Measurements from ENCODE around the gene PWWP2B. TPM values are rescaled to one million over a fixed set of nuclear protein-coding genes. Genes with fewer than 3 reads are reported as not detected.

Gene PWWP2B
- total RNA-seq, 1 donor from 2014 or later: 49.4 TPM

- Mint-ChIP-seq H3K4me3 (ENCODE audit: unreplicated experiment) (no peak overlapping the region), H3K9me3 (ENCODE audit: unreplicated experiment) (peaks cover 7% of the 10 kb centered on the region), H3K27ac (ENCODE audit: unreplicated experiment) (peak overlapping the region; percentile 86), H3K36me3 (ENCODE audit: unreplicated experiment) (peaks cover 5% of the 10 kb centered on the region), H3K4me1 (ENCODE audit: low read depth, unreplicated experiment) (peaks cover 18% of the 10 kb centered on the region), H3K27me3 (ENCODE audit: unreplicated experiment) (peaks cover 5% of the 10 kb centered on the region)
- no peak for TF ChIP-seq CTCF (IDR thresholded peaks at IDR 0.05; ENCODE audit: partially characterized antibody, unreplicated experiment)
- no peak for DNase-seq
These were observed 9.2 kb downstream of the PWWP2B start for GRCh38 chr10:132406181-132406580.

- Mint-ChIP-seq H3K27me3 (ENCODE audit: unreplicated experiment) (peaks cover 5% of the 10 kb centered on the region), H3K27ac (ENCODE audit: unreplicated experiment) (no peak overlapping the region), H3K9me3 (ENCODE audit: unreplicated experiment) (peaks cover 7% of the 10 kb centered on the region), H3K4me1 (ENCODE audit: low read depth, unreplicated experiment) (peaks cover 21% of the 10 kb centered on the region), H3K4me3 (ENCODE audit: unreplicated experiment) (no peak overlapping the region), H3K36me3 (ENCODE audit: unreplicated experiment) (peaks cover 5% of the 10 kb centered on the region)
- no peak for DNase-seq
- TF ChIP-seq CTCF (IDR thresholded peaks at IDR 0.05; ENCODE audit: partially characterized antibody, unreplicated experiment): no peak
These were observed 9.8 kb downstream of the PWWP2B start for GRCh38 chr10:132406750-132407149.

- Mint-ChIP-seq H3K9me3 (ENCODE audit: unreplicated experiment) (peaks cover 7% of the 10 kb centered on the region), H3K4me3 (ENCODE audit: unreplicated experiment) (peak overlapping the region; percentile 49), H3K27me3 (ENCODE audit: unreplicated experiment) (peaks cover 5% of the 10 kb centered on the region), H3K36me3 (ENCODE audit: unreplicated experiment) (peaks cover 5% of the 10 kb centered on the region), H3K27ac (ENCODE audit: unreplicated experiment) (no peak overlapping the region), H3K4me1 (ENCODE audit: low read depth, unreplicated experiment) (peaks cover 22% of the 10 kb centered on the region)
- no peak for TF ChIP-seq CTCF (IDR thresholded peaks at IDR 0.05; ENCODE audit: partially characterized antibody, unreplicated experiment)
- DNase-seq: no peak
These were observed 10.3 kb downstream of the PWWP2B start for GRCh38 chr10:132407243-132407746.

GRCh38 chr10:132407846-132408278 lies 10.9 kb downstream of the PWWP2B start:
- Mint-ChIP-seq H3K27ac (ENCODE audit: unreplicated experiment) (no peak overlapping the region), H3K9me3 (ENCODE audit: unreplicated experiment) (peaks cover 7% of the 10 kb centered on the region), H3K4me1 (ENCODE audit: low read depth, unreplicated experiment) (peaks cover 26% of the 10 kb centered on the region), H3K27me3 (ENCODE audit: unreplicated experiment) (peaks cover 5% of the 10 kb centered on the region), H3K36me3 (ENCODE audit: unreplicated experiment) (peaks cover 5% of the 10 kb centered on the region), H3K4me3 (ENCODE audit: unreplicated experiment) (peak overlapping the region; percentile 49)
- DNase-seq: no peak
- TF ChIP-seq CTCF (IDR thresholded peaks at IDR 0.05; ENCODE audit: partially characterized antibody, unreplicated experiment): no peak

- Mint-ChIP-seq H3K27ac (ENCODE audit: unreplicated experiment) (no peak overlapping the region), H3K4me1 (ENCODE audit: low read depth, unreplicated experiment) (peaks cover 23% of the 10 kb centered on the region), H3K4me3 (ENCODE audit: unreplicated experiment) (no peak overlapping the region), H3K36me3 (ENCODE audit: unreplicated experiment) (peaks cover 5% of the 10 kb centered on the region), H3K9me3 (ENCODE audit: unreplicated experiment) (peaks cover 7% of the 10 kb centered on the region), H3K27me3 (ENCODE audit: unreplicated experiment) (peaks cover 5% of the 10 kb centered on the region)
- DNase-seq: no peak
- no peak for TF ChIP-seq CTCF (IDR thresholded peaks at IDR 0.05; ENCODE audit: partially characterized antibody, unreplicated experiment)
These were observed 11.4 kb downstream of the PWWP2B start for GRCh38 chr10:132408367-132408781.

All from glutamatergic neuron (in vitro differentiated cells).